Thyroid gland (tissue), 4 donors: ENCODE measurements around the gene ELMO1.

Source experiments
- CTCF ChIP-seq, 6 experiments: fragments of 200-600 bp in 3 of 6; fragments of 450-650 bp in 3 of 6; sonication (generic) in 3 of 6; IDR thresholded peaks; one replicate each; pipeline ENCODE4 v1.5.1; 2016 to 2019; ENCODE audit warnings: antibody characterized with exemption in 6 of 6, mild to moderate bottlenecking in 2 of 6, inconsistent platforms in 1 of 6, moderate library complexity in 1 of 6
- POLR2A ChIP-seq, 2 donors: fragments of 450-650 bp; IDR thresholded peaks; one replicate each; pipeline ENCODE4 v1.6.1; 2017; ENCODE audit warnings: antibody characterized with exemption in 2 of 2, mild to moderate bottlenecking in 2 of 2, moderate library complexity in 1 of 2

DNA sequence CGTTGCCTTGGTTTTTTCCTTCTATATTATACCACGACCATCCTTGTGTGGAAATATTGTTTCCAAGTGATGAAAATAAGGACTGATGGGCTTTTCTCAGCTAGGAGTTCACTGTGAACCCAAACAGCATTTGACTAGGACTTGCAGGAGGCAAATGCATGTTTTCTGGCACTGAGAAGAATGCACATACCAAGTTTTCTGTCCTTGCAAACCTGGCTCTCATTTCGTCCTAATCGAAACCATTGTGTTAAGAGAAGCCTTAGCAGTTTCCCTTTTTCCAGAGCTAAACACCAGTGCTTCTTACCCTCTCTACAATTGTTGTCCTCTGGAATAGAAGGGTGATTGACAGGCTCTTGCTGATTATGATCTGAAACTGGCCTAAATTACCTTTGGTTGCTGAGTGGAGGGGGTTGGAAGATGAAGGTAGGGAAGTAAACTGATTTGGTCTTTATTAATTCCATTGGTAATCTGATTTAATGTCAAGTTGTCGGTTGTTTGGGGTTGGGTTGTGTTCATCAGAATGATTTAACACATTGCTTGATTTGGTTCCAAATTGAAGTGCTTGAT is 33.1 kb upstream of the ELMO1 start:
- TF ChIP-seq CTCF (IDR thresholded peaks at IDR 0.05) (no peak), POLR2A (IDR thresholded peaks at IDR 0.05) (no peak)
